K562 (cell line): ENCODE measurements around the gene MAP1LC3B. TPM values are rescaled to one million over a fixed set of nuclear protein-coding genes. Genes with fewer than 3 reads are reported as not detected.

ENCODE experiments used
- ATAC-seq: fragments of 200-7000 bp; cut with Tn5 transposase; 3 replicates; pipeline ENCODE4 v1.9.1; 2020; ENCODE audit warnings: moderate library complexity
- BruUV-seq: library from RNA; stranded (reverse); fragments of 400-500 nt; replicated peaks from 2 replicates; lab custom pipeline; 2021; lab: Mats Ljungman, UMichigan
- CTCF ChIA-PET: fragments of 300-600 bp; formaldehyde crosslinking; extraction: SDS; loops from one replicate; lab custom pipeline; 2021; ENCODE audit warnings: low intra/inter-chr PET ratio; lab: Yijun Ruan, JAX
- POLR2A ChIA-PET: fragments of 300-600, 350-650 bp; sonication (Branson Sonifier 250); formaldehyde crosslinking; extraction: SDS; loops from one replicate; lab custom pipeline; 2021; ENCODE audit warnings: antibody characterized with exemption, inconsistent platforms; lab: Yijun Ruan, JAX
- DNase-seq, 4 experiments: peaks; one replicate each; pipeline versions ENCODE4 v3.0.0 to v3.0.0-alpha.2; 2011 to 2018; ENCODE audit warnings: low spot score in 3 of 4, mixed read lengths in 3 of 4; ENCODE audit errors: extremely low read depth in 1 of 4
- FAIRE-seq: peaks from 2 replicates; lab custom pipeline; 2011; peaks lifted over from hg19 to GRCh38; lab: Jason Lieb, UNC
- H2AFZ ChIP-seq: 2 replicates; pipeline ENCODE4 v1.6.0; 2011; ENCODE audit warnings: low read depth, low read length, control low read depth, inconsistent platforms
- H3K27ac ChIP-seq: fragments of 200-600 bp; 3 replicates; pipeline ENCODE4 v1.8.0; 2011; ENCODE audit warnings: low read depth, mild to moderate bottlenecking, control low read depth, inconsistent platforms, low read length, moderate library complexity, mixed read lengths; ENCODE audit errors: extremely low read depth
- H3K27me3 ChIP-seq, 2 experiments: fragments of 300-600 bp in 1 of 2; 2 replicates in 1 of 2; 3 replicates in 1 of 2; pipeline versions ENCODE4 v1.6.0 to v1.8.0; 2011; ENCODE audit warnings: inconsistent platforms in 2 of 2, low read length in 2 of 2, mild to moderate bottlenecking in 1 of 2, mixed read lengths in 1 of 2, moderate library complexity in 1 of 2; ENCODE audit not compliant: control insufficient read depth in 2 of 2, insufficient read depth in 2 of 2
- H3K36me3 ChIP-seq: fragments of 300-600 bp; 3 replicates; pipeline ENCODE4 v1.8.0; 2011; ENCODE audit warnings: mild to moderate bottlenecking, low read length, inconsistent platforms; ENCODE audit not compliant: control insufficient read depth, insufficient read depth
- H3K4me1 ChIP-seq, 2 experiments: fragments of 200-600 bp in 1 of 2; replicated peaks in 1 of 2; 2 replicates in 1 of 2; 3 replicates in 1 of 2; pipeline versions ENCODE4 v1.5.1 to v1.8.0; 2011; ENCODE audit warnings: inconsistent platforms in 2 of 2, low read length in 2 of 2, mild to moderate bottlenecking in 1 of 2, mixed read lengths in 1 of 2, moderate library complexity in 1 of 2; ENCODE audit not compliant: control insufficient read depth in 2 of 2, insufficient read depth in 2 of 2
- H3K4me2 ChIP-seq: 2 replicates; pipeline ENCODE4 v1.6.1; 2011; ENCODE audit warnings: low read length, control low read depth, inconsistent platforms, mixed read lengths; ENCODE audit not compliant: insufficient read depth
- H3K4me3 ChIP-seq: fragments of 200-600 bp; sonication (generic), shearing (Covaris generic); 2 replicates; pipeline ENCODE4 v1.5.1; 2016; ENCODE audit warnings: control low read depth, inconsistent platforms
- H3K79me2 ChIP-seq: fragments of 200-600 bp; 3 replicates; pipeline ENCODE4 v1.8.0; 2011; ENCODE audit warnings: low read length, inconsistent platforms; ENCODE audit not compliant: control insufficient read depth, insufficient read depth
- H3K9ac ChIP-seq, 2 experiments: 2 replicates each; pipeline versions ENCODE4 v1.6.0 to v1.6.1; 2011; ENCODE audit warnings: low read depth in 2 of 2, low read length in 2 of 2, control low read depth in 1 of 2, inconsistent platforms in 1 of 2, mild to moderate bottlenecking in 1 of 2, mixed read lengths in 1 of 2; ENCODE audit not compliant: insufficient read depth in 1 of 2
- H3K9me1 ChIP-seq: one replicate; pipeline ENCODE4 v1.6.0; 2011; ENCODE audit warnings: inconsistent platforms, mild to moderate bottlenecking, low read length, moderate library complexity; ENCODE audit not compliant: control insufficient read depth, insufficient read depth
- H3K9me3 ChIP-seq: replicated peaks from 2 replicates; pipeline ENCODE4 v1.5.1; 2011; ENCODE audit warnings: low read depth, low read length, inconsistent platforms; ENCODE audit not compliant: control insufficient read depth, insufficient read depth
- H4K20me1 ChIP-seq: replicated peaks from 2 replicates; pipeline ENCODE4 v1.6.1; 2011; ENCODE audit warnings: low read length, inconsistent platforms, mixed read lengths; ENCODE audit not compliant: control insufficient read depth, insufficient read depth
- FOSL1 ChIP-seq: fragments of 200-800 bp; sonication (Bioruptor generic); conservative IDR thresholded peaks from 2 replicates; pipeline ENCODE4 v1.6.1; 2016; ENCODE audit warnings: missing genetic modification characterization, missing compliant biosample characterization
- WGBS: fragments of 100-300 bp; shearing (Covaris generic); methylation state at CpG from one replicate; pipeline ENCODE4 v1.1.6; 2016; ENCODE audit warnings: low coverage, mixed read lengths; ENCODE audit not compliant: insufficient coverage; ENCODE audit errors: missing lambda C conversion rate; 5-methylcytosine and 5-hydroxymethylcytosine counted together
- in situ Hi-C: fragments of 300-500 bp; cut with MboI; formaldehyde crosslinking; loops from 4 replicates; pipeline ENCODE4 v1.15.0; 2018; ENCODE audit warnings: inconsistent platforms, mixed read lengths
- intact Hi-C: fragments of 100-400 bp; cut with micrococcal nuclease; formaldehyde crosslinking; loops from 2 replicates; pipeline ENCODE4 v1.14.2; 2022
- polyA plus RNA-seq, 8 experiments: library from polyadenylated mRNA; depleted of rRNA in 4 of 8; stranded (reverse) in 5 of 8; unstranded in 3 of 8; fragments of >200 nt; fragmentation: Nextera tagmentation in 2 of 8; fragmentation: Illumina TruSeq in 1 of 8; extraction: Ambion mirVana in 2 of 8; extraction: Trizol in 1 of 8; gene quantifications; 2 replicates each; pipeline versions ENCODE4 v1.2.1 to v1.2.3, GENCODE V29; 2011 to 2014; ENCODE audit warnings: inconsistent platforms in 1 of 8, missing spikeins in 1 of 8
- total RNA-seq, 7 experiments: library from RNA; depleted of rRNA in 6 of 7; stranded (reverse); fragments of >200 nt in 6 of 7; fragmentation: Illumina TruSeq in 2 of 7; extraction: Trizol in 2 of 7; gene quantifications; 2 replicates each; pipeline versions ENCODE4 v1.2.1 to v1.2.3, GENCODE V29; 2011 to 2021; ENCODE audit warnings: low replicate concordance in 1 of 7
- TF ChIP-seq, protein P1 (sequence below): sonication (generic); formaldehyde crosslinking; IDR thresholded peaks from 2 replicates; pipeline ENCODE4 v1.8.0; 2023; ENCODE audit warnings: mild to moderate bottlenecking, missing genetic modification reagents
- TF ChIP-seq, protein P2 (sequence below): fragments of 450-650 bp; IDR thresholded peaks from 2 replicates; pipeline ENCODE4 v1.6.1; 2017; ENCODE audit warnings: antibody characterized with exemption, mild to moderate bottlenecking

Gene MAP1LC3B
- total and polyA plus RNA-seq, 9 of the 15 experiments (the other 6 are each of a cell fraction or from before 2014, with no cell fraction given): 16.0 to 81.5 (median 36.7) TPM

DNA sequence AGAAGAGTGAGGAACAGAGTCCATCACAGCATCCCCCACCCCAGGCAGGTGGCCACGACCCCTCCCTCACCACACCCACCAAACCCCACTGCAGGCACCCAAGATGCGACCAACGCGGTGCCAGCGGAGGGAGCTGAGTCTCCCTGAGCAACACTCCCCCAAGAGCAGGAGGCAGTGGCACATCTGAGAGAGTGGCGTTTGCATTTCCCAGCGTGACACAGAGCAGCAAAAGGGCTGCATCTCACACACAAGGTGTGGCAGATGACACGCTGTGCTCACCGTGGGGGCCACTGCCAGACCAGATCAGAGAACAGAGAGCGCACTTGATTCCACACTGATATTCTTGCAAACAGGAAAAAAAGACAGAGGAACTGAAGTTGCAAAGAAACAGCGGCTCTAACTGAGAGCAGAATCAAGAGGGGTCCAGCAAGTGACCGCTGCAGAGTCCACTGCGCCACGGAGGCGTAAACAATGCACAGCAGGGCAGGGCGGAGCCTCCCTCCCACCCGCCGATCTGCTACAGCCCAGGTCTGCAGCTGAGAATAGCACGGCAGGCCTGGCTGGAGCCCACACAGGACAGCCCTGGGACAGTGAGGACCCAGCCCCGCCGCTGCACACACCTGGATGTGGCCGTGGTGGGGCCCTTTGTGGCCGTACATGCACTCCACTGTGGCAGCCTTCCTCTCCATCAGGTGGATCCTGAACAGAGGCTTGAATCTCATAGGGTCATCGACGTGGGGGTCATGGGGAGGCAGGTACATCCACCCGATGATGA is 49.0 kb upstream of the MAP1LC3B start:
- WGBS: 89% methylated on average over 24 of the region's 26 CpGs
- ChIA-PET POLR2A (interaction anchor here (0.9 kb wide), 1 partner anchor 51 kb away, joined by 3 read pairs; no protein-coding TSS in a partner anchor), CTCF (no interaction called here)
- no peak overlapping the region for H3K4me2 ChIP-seq
- in situ Hi-C loops: no loop called here
- no peak overlapping the region for H2AFZ ChIP-seq
- peaks cover 1% of the 10 kb centered on the region; the same call in 2 of the 3 replicates for H3K79me2 ChIP-seq
- no peaks in the 10 kb centered on the region for H3K27me3 ChIP-seq
- H3K9me3 ChIP-seq: no peaks in the 10 kb centered on the region
- intact Hi-C loops: no loop called here
- no peak for ATAC-seq
- DNase-seq: no peak
- no peak overlapping the region for H3K27ac ChIP-seq
- no peak for FAIRE-seq
- peaks cover 77% of the 10 kb centered on the region; the same call in 2 of the 3 replicates for H3K36me3 ChIP-seq
- TF ChIP-seq, protein P1, sequence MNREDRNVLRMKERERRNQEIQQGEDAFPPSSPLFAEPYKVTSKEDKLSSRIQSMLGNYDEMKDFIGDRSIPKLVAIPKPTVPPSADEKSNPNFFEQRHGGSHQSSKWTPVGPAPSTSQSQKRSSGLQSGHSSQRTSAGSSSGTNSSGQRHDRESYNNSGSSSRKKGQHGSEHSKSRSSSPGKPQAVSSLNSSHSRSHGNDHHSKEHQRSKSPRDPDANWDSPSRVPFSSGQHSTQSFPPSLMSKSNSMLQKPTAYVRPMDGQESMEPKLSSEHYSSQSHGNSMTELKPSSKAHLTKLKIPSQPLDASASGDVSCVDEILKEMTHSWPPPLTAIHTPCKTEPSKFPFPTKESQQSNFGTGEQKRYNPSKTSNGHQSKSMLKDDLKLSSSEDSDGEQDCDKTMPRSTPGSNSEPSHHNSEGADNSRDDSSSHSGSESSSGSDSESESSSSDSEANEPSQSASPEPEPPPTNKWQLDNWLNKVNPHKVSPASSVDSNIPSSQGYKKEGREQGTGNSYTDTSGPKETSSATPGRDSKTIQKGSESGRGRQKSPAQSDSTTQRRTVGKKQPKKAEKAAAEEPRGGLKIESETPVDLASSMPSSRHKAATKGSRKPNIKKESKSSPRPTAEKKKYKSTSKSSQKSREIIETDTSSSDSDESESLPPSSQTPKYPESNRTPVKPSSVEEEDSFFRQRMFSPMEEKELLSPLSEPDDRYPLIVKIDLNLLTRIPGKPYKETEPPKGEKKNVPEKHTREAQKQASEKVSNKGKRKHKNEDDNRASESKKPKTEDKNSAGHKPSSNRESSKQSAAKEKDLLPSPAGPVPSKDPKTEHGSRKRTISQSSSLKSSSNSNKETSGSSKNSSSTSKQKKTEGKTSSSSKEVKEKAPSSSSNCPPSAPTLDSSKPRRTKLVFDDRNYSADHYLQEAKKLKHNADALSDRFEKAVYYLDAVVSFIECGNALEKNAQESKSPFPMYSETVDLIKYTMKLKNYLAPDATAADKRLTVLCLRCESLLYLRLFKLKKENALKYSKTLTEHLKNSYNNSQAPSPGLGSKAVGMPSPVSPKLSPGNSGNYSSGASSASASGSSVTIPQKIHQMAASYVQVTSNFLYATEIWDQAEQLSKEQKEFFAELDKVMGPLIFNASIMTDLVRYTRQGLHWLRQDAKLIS (CRISPR knock-in tag): no peak
- TF ChIP-seq FOSL1 (tag): no peak
- TF ChIP-seq, protein P2, sequence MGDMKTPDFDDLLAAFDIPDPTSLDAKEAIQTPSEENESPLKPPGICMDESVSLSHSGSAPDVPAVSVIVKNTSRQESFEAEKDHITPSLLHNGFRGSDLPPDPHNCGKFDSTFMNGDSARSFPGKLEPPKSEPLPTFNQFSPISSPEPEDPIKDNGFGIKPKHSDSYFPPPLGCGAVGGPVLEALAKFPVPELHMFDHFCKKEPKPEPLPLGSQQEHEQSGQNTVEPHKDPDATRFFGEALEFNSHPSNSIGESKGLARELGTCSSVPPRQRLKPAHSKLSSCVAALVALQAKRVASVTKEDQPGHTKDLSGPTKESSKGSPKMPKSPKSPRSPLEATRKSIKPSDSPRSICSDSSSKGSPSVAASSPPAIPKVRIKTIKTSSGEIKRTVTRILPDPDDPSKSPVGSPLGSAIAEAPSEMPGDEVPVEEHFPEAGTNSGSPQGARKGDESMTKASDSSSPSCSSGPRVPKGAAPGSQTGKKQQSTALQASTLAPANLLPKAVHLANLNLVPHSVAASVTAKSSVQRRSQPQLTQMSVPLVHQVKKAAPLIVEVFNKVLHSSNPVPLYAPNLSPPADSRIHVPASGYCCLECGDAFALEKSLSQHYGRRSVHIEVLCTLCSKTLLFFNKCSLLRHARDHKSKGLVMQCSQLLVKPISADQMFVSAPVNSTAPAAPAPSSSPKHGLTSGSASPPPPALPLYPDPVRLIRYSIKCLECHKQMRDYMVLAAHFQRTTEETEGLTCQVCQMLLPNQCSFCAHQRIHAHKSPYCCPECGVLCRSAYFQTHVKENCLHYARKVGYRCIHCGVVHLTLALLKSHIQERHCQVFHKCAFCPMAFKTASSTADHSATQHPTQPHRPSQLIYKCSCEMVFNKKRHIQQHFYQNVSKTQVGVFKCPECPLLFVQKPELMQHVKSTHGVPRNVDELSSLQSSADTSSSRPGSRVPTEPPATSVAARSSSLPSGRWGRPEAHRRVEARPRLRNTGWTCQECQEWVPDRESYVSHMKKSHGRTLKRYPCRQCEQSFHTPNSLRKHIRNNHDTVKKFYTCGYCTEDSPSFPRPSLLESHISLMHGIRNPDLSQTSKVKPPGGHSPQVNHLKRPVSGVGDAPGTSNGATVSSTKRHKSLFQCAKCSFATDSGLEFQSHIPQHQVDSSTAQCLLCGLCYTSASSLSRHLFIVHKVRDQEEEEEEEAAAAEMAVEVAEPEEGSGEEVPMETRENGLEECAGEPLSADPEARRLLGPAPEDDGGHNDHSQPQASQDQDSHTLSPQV: no peak
- peaks cover 4% of the 10 kb centered on the region for H4K20me1 ChIP-seq
- no TSS peak for BruUV-seq
- H3K4me3 ChIP-seq: no peak overlapping the region
- peaks cover 2% of the 10 kb centered on the region for H3K9me1 ChIP-seq
- no peak overlapping the region; a peak in 1 of 4 replicates for H3K9ac ChIP-seq
- H3K4me1 ChIP-seq: peaks cover 0 to 26% of the 10 kb centered on the region in 2 experiments; a peak in 1 of 5 replicates
